Neutrophil (primary cell): ENCODE data around the gene TMEM143.
"Not testable (repeated sequence)": the region's sequence is repeated elsewhere in the genome, so short reads cannot be mapped to it uniquely, and the experiment has no call there.

Source experiments
- H3K27ac ChIP-seq: fragments of 200-600 bp; sonication (generic); 2 replicates; pipeline ENCODE4 v1.5.1; 2016; ENCODE audit warnings: mild to moderate bottlenecking, moderate library complexity
- H3K27me3 ChIP-seq: fragments of 200-600 bp; sonication (generic); 2 replicates; pipeline ENCODE4 v1.6.0; 2016; ENCODE audit warnings: mild to moderate bottlenecking
- H3K36me3 ChIP-seq: fragments of 200-600 bp; sonication (generic); 2 replicates; pipeline ENCODE4 v1.5.1; 2017
- H3K4me1 ChIP-seq, 2 experiments: fragments of 200-600 bp in 1 of 2; sonication (generic) in 1 of 2; 1 replicate in 1 of 2; 2 replicates in 1 of 2; pipeline versions ENCODE4 v1.5.1 to v1.6.1; 2013 to 2016; ENCODE audit warnings: low read depth in 1 of 2, low read length in 1 of 2, mild to moderate bottlenecking in 1 of 2, moderate library complexity in 1 of 2; ENCODE audit not compliant: control insufficient read depth in 1 of 2, insufficient read depth in 1 of 2
- H3K4me3 ChIP-seq, 2 experiments: fragments of 200-600 bp in 1 of 2; sonication (generic) in 1 of 2; 1 replicate in 1 of 2; 2 replicates in 1 of 2; pipeline ENCODE4 v1.5.1; 2013 to 2016; ENCODE audit warnings: low read depth in 1 of 2, low read length in 1 of 2, mild to moderate bottlenecking in 1 of 2, moderate library complexity in 1 of 2
- H3K9me3 ChIP-seq: fragments of 200-600 bp; sonication (generic); 2 replicates; pipeline ENCODE4 v1.5.1; 2016
- TF ChIP-seq, protein P1 (sequence below): fragments of 200-600 bp; sonication (generic); IDR thresholded peaks from 2 replicates; pipeline ENCODE4 v1.5.1; 2016; ENCODE audit warnings: antibody characterized with exemption

TMEM143 gene

DNA sequence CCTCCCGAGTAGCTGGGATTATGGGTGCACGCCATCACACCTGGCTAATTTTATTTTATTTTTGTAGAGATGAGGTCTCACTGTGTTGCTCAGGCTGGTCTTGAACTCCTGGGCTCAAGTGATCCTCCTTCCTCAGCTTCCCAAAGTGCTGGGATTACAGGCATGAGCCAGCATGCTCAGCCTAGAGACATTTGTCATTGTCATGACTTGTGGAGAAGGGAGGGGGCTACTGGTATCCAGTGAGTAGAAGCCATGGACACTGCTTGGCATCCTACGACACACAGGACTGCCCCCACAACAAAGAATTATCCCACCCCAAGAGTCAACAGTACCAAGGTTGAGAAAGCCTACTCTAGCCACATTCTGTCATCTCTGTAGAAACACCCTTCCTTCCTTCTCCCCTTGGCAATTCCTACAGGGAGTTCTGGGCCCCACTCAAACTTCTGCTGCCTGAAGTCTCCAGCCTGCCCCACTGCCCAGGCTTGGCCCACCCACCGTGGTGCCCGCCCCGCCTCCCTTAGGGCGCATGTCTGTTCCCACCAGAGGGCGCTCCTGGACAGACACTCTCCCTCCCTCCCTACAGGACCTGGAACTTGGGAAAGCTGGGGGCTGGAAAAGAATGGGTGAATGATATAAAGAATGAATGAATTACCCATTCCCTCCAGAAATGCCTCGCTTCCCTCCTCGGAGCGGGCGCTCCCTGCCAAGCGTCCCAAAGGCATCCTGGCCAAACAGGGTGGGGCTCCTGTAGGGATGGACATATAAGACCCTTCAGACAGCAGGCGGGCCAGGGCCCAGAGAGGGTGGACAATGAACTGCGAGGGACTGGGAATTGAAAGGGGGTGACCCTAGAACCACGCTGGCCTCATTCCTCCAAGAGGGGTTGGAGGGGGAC lies 43.8 kb downstream of the TMEM143 start:
- H3K4me1 ChIP-seq: peaks cover 47 to 51% of the 10 kb centered on the region in 2 experiments
- no peaks in the 10 kb centered on the region for H3K27me3 ChIP-seq
- no peaks in the 10 kb centered on the region for H3K36me3 ChIP-seq
- H3K9me3 ChIP-seq: no peaks in the 10 kb centered on the region
- peak overlapping the region in 1 of 2 experiments; percentile 78 for H3K4me3 ChIP-seq
- TF ChIP-seq, protein P1, sequence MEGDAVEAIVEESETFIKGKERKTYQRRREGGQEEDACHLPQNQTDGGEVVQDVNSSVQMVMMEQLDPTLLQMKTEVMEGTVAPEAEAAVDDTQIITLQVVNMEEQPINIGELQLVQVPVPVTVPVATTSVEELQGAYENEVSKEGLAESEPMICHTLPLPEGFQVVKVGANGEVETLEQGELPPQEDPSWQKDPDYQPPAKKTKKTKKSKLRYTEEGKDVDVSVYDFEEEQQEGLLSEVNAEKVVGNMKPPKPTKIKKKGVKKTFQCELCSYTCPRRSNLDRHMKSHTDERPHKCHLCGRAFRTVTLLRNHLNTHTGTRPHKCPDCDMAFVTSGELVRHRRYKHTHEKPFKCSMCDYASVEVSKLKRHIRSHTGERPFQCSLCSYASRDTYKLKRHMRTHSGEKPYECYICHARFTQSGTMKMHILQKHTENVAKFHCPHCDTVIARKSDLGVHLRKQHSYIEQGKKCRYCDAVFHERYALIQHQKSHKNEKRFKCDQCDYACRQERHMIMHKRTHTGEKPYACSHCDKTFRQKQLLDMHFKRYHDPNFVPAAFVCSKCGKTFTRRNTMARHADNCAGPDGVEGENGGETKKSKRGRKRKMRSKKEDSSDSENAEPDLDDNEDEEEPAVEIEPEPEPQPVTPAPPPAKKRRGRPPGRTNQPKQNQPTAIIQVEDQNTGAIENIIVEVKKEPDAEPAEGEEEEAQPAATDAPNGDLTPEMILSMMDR: peak; percentile 92
- H3K27ac ChIP-seq: peak overlapping the region; percentile 99

DNA sequence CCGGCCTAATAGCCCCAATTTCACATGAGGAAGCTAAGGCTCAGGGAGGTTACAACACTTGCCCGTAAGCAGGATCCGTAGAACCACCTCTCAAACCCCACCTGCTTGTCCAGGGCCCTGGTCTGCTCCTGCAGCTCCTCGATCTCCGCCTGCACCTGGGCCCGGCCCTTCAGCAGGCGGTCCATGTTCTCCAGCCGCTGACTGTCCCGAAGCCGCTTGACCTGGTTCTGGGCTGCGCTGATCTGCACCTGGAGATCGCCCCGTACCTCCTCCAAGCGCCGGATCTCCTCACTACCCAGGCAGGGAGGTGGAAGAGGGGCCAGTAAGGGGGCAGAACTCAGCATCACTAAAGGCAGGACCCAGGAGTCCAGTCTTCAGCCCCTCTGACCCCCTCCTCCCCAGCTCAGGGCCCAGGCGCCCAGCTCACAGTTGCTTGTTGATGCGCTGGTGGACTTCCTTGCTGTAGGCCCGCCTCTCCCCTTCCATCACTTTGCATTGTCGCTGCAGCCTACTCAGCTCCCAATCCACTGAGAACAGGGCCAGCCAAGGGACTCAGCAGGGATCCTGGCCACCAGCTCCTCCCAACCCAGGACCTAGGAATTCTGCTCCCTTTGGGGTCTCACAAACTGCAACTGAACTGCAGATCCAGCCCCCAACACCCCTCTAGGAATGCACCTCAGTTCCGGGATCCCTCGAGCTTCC lies 45.3 kb downstream of the TMEM143 start:
- Histone ChIP-seq H3K36me3 (no peaks in the 10 kb centered on the region), H3K4me1 (peaks cover 32 to 37% of the 10 kb centered on the region in 2 experiments), H3K4me3 (no peak overlapping the region), H3K27ac (no peak overlapping the region), H3K9me3 (no peaks in the 10 kb centered on the region), H3K27me3 (no peaks in the 10 kb centered on the region)
- TF ChIP-seq, protein P1: no peak

DNA sequence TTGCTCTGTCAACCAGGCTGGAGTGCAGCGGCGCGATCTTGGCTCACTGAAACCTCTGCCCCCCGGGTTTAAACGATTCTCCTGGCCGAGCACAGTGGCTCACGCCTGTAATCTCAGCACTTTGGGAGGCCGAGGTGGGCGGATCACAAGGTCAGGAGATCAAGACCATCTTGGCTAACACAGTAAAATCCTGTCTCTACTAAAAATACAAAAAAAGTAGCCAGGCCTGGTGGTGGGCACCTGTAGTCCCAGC lies 46.1 kb downstream of the TMEM143 start:
- not testable (repeated sequence) for H3K27me3 ChIP-seq, H3K9me3 ChIP-seq, H3K27ac ChIP-seq, H3K36me3 ChIP-seq, H3K4me3 ChIP-seq
- peaks cover 24 to 29% of the 10 kb centered on the region in 2 experiments for H3K4me1 ChIP-seq

DNA sequence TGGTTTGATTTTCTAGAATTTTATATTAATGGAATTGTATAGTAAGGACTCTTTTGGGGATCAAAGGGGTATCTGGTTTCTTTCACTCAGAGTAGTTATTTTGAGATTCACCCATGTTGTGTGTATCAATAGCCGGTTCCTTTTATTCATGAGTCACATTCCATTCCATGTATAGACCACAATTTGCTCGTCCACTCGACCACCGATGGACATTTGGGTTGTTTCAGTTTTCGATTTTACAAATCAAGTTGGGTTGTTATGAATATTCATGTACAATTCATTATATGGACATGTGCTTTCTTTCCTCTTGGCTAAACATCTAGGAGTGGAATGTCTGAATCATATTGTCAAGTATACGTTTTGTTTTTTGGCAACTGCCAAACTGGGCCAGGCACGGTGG lies 48.0 kb downstream of the TMEM143 start:
- H3K27ac ChIP-seq: no peak overlapping the region
- H3K4me3 ChIP-seq: no peak overlapping the region
- no peaks in the 10 kb centered on the region for H3K27me3 ChIP-seq
- peaks cover 10 to 12% of the 10 kb centered on the region in 2 experiments for H3K4me1 ChIP-seq
- H3K9me3 ChIP-seq: no peaks in the 10 kb centered on the region
- TF ChIP-seq, protein P1: no peak
- H3K36me3 ChIP-seq: no peaks in the 10 kb centered on the region

DNA sequence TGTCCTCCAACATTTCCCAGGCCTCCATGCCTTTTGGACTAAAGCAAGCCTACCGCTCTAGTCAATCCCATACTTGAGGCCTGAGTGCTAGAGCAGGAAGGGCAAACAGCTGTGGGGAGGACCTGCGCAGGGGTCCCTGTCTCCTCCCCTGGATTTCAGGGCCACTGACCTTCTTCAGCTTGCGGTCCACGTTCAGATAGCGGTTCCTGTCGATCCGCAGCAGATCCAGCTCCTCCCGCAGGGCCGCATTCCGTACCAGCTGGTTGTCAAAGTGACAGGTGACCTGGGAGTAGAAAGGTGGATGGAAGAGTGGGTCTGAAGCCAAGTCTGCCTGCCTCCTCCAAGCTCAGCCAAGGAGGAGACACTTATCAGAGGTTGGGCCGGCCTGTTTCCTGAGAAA lies 52.4 kb downstream of the TMEM143 start:
- Histone ChIP-seq H3K4me3 (no peak overlapping the region), H3K36me3 (no peaks in the 10 kb centered on the region), H3K4me1 (no peaks in the 10 kb centered on the region), H3K27me3 (no peaks in the 10 kb centered on the region), H3K9me3 (no peaks in the 10 kb centered on the region), H3K27ac (no peak overlapping the region)
- TF ChIP-seq, protein P1: no peak

DNA sequence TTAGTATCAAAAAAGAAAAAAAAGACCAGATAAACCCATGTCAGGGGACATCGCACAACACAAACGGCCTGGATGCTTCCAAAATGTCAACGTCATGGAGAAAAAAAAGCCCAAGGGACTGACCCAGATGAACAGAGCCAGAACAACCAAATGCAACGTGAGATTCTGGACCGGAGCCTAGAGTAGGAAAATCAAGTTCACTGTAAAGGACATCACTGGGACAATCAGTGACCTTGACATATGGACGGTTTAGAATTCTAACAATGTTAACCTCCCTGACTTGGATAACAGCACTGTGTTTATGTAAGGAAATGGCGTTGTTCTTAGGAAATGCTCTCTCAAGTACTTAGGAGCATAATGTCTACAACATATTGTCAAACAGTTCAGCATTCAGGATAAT lies 53.5 kb downstream of the TMEM143 start:
- no peaks in the 10 kb centered on the region for H3K4me1 ChIP-seq
- TF ChIP-seq, protein P1: no peak
- no peaks in the 10 kb centered on the region for H3K36me3 ChIP-seq
- no peak overlapping the region for H3K27ac ChIP-seq
- no peaks in the 10 kb centered on the region for H3K9me3 ChIP-seq
- no peak overlapping the region for H3K4me3 ChIP-seq
- H3K27me3 ChIP-seq: no peaks in the 10 kb centered on the region

DNA sequence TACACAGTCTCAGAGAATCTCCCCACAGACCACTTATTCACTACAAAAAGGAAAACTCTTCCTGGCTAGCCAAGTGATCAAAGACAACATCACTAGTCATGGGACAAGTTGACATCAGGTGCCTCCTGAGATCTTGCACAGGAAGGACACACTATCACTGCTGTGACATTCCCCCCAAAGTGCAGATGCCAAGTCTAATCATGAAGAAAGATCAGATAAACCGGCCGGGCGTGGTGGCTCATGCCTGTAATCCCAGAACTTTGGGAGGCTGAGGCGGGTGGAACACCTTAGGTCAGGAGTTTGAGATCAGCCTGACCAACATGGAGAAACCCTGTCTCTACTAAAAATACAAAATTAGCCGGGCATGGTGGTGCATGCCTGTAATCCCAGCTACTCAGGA lies 54.0 kb downstream of the TMEM143 start:
- H3K36me3 ChIP-seq, H3K4me3 ChIP-seq, H3K27ac ChIP-seq, H3K9me3 ChIP-seq, H3K27me3 ChIP-seq, H3K4me1 ChIP-seq: not testable (repeated sequence)
